Gastroesophageal sphincter (tissue), 2 donors: ENCODE results near the gene RFX4.

Experiments
- EP300 ChIP-seq: sonication (generic); formaldehyde crosslinking; IDR thresholded peaks from one replicate; pipeline ENCODE4 v1.6.1; 2017; ENCODE audit warnings: antibody characterized with exemption, mild to moderate bottlenecking
- POLR2AphosphoS5 ChIP-seq: sonication (generic); formaldehyde crosslinking; IDR thresholded peaks from one replicate; pipeline ENCODE4 v1.6.1; 2017; ENCODE audit warnings: antibody characterized with exemption

DNA sequence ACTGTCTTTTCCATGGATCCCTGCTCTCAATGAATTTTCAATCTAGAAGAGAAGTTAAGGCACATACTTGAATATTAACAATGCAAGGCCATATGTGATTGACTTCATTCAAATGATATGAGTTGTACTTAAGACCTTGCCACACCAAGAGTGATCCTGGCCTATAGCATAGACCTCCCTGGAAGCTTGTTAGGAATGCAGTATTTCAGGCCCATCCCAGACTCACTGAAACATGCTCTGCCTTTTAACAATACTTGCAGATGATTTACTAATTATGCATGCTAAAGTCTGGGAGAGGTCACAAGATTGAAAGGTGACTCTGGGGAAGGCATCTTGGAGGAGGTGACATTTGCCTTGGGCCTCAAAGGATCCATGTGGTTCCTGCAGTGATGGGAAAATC, 43.2 kb downstream of the RFX4 start:
- TF ChIP-seq EP300: no peak
- no peak for TF ChIP-seq POLR2AphosphoS5
